HepG2 (cell line): ENCODE data around the gene RNF208. TPM values are rescaled to one million over a fixed set of nuclear protein-coding genes. Genes with fewer than 3 reads are reported as not detected.

Experiments used
- E2F2 ChIP-seq: sonication (generic); formaldehyde crosslinking; IDR thresholded peaks from 2 replicates; pipeline ENCODE4 v1.4.0; 2020; ENCODE audit warnings: missing genetic modification reagents, borderline replicate concordance
- HOXA3 ChIP-seq: sonication (generic); formaldehyde crosslinking; IDR thresholded peaks from 2 replicates; pipeline ENCODE4 v1.5.0; 2020; ENCODE audit warnings: missing genetic modification reagents
- KDM6A ChIP-seq: IDR thresholded peaks from 2 replicates; pipeline ENCODE4 v1.6.1; 2016; ENCODE audit warnings: low read depth
- MIXL1 ChIP-seq: IDR thresholded peaks from 2 replicates; pipeline ENCODE4 v1.6.1; 2016
- MNT ChIP-seq: fragments of 450-650 bp; IDR thresholded peaks from 2 replicates; pipeline ENCODE4 v1.6.1; 2016
- MXI1 ChIP-seq: IDR thresholded peaks from 3 replicates; pipeline ENCODE4 v1.6.1; 2012; ENCODE audit warnings: low read depth, low read length, inconsistent platforms, borderline replicate concordance
- NFKB2 ChIP-seq: sonication (generic); formaldehyde crosslinking; IDR thresholded peaks from 2 replicates; pipeline ENCODE4 v1.4.0; 2020; ENCODE audit warnings: missing genetic modification reagents, borderline replicate concordance
- PHF20 ChIP-seq: sonication (generic); formaldehyde crosslinking; IDR thresholded peaks from 2 replicates; pipeline ENCODE4 v1.5.0; 2020; ENCODE audit warnings: mild to moderate bottlenecking, missing genetic modification reagents
- ZBTB20 ChIP-seq: sonication (generic); formaldehyde crosslinking; IDR thresholded peaks from 2 replicates; pipeline ENCODE4 v1.8.1; 2023; ENCODE audit warnings: missing genetic modification reagents, low read depth, mild to moderate bottlenecking, borderline replicate concordance
- ZMYM4 ChIP-seq: sonication (generic); formaldehyde crosslinking; IDR thresholded peaks from 2 replicates; pipeline ENCODE4 v1.8.1; 2023; ENCODE audit warnings: mild to moderate bottlenecking, missing genetic modification reagents
- ZNF101 ChIP-seq: sonication (generic); formaldehyde crosslinking; IDR thresholded peaks from 2 replicates; pipeline ENCODE4 v1.4.0; 2020; ENCODE audit warnings: mild to moderate bottlenecking, low read depth, missing genetic modification reagents, borderline replicate concordance
- ZNF678 ChIP-seq: sonication (generic); formaldehyde crosslinking; IDR thresholded peaks from 2 replicates; pipeline ENCODE4 v1.4.0; 2020; ENCODE audit warnings: mild to moderate bottlenecking, missing genetic modification reagents
- polyA plus RNA-seq, 8 experiments: library from polyadenylated mRNA; depleted of rRNA in 3 of 8; stranded (reverse) in 7 of 8; unstranded in 1 of 8; fragments of >200 nt; fragmentation: Illumina TruSeq in 4 of 8; extraction: Trizol in 4 of 8; gene quantifications; 2 replicates each; pipeline versions ENCODE4 v1.2.1 to v1.2.3, GENCODE V29; 2011 to 2016; ENCODE audit warnings: low read depth in 4 of 8, missing spikeins in 1 of 8, mixed read lengths in 1 of 8; ENCODE audit not compliant: insufficient read depth in 1 of 8
- total RNA-seq, 5 experiments: library from RNA; depleted of rRNA; stranded (reverse); fragments of >200 nt; fragmentation: Illumina TruSeq; extraction: Trizol; gene quantifications; 2 replicates each; pipeline ENCODE4 v1.2.3, GENCODE V29; 2016; ENCODE audit warnings: low read depth in 1 of 5
- TF ChIP-seq, protein P1 (sequence below): sonication (generic); formaldehyde crosslinking; IDR thresholded peaks from 2 replicates; pipeline ENCODE4 v1.5.1; 2020; ENCODE audit warnings: mild to moderate bottlenecking, missing genetic modification reagents
- TF ChIP-seq, protein P2 (sequence below), 2 experiments: fragments of 450-650 bp in 1 of 2; sonication (generic) in 1 of 2; formaldehyde crosslinking in 1 of 2; IDR thresholded peaks; 2 replicates each; pipeline versions ENCODE4 v1.6.1 to v1.8.0; 2016 to 2022; ENCODE audit warnings: antibody characterized with exemption in 1 of 2, mild to moderate bottlenecking in 1 of 2, missing genetic modification reagents in 1 of 2

RNF208 gene
- total and polyA plus RNA-seq, 2 of the 13 experiments (the other 11 are each of a cell fraction or from before 2014, with no cell fraction given) = 1.6 to 2.1 TPM

- TF ChIP-seq ZNF101 (CRISPR knock-in tag) (no peak), MNT (no peak), ZMYM4 (CRISPR knock-in tag) (0 out of 2 replicates have a peak, but pooled peaks have one; percentile 17), HOXA3 (0 out of 2 replicates have a peak, but pooled peaks have one; percentile 46), ZNF678 (CRISPR knock-in tag) (no peak), E2F2 (CRISPR knock-in tag) (no peak), PHF20 (CRISPR knock-in tag) (no peak), MXI1 (no peak), NFKB2 (CRISPR knock-in tag) (0 out of 2 replicates have a peak, but pooled peaks have one; percentile 25), ZBTB20 (CRISPR knock-in tag) (no peak), KDM6A (no peak), MIXL1 (CRISPR knock-in tag) (no peak)
- TF ChIP-seq, protein P1, sequence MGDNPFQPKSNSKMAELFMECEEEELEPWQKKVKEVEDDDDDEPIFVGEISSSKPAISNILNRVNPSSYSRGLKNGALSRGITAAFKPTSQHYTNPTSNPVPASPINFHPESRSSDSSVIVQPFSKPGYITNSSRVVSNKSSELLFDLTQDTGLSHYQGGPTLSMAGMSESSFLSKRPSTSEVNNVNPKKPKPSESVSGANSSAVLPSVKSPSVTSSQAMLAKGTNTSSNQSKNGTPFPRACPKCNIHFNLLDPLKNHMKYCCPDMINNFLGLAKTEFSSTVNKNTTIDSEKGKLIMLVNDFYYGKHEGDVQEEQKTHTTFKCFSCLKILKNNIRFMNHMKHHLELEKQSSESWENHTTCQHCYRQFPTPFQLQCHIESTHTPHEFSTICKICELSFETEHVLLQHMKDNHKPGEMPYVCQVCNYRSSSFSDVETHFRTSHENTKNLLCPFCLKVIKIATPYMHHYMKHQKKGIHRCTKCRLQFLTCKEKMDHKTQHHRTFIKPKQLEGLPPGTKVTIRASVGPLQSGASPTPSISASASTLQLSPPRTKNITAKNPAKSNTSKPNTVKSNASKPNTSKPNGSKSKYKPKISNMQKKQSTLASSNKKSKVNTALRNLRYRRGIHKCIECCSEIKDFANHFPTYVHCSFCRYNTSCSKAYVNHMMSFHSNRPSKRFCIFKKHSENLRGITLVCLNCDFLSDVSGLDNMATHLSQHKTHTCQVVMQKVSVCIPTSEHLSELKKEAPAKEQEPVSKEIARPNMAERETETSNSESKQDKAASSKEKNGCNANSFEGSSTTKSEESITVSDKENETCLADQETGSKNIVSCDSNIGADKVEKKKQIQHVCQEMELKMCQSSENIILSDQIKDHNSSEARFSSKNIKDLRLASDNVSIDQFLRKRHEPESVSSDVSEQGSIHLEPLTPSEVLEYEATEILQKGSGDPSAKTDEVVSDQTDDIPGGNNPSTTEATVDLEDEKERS (CRISPR knock-in tag) = no peak
- TF ChIP-seq, protein P2, sequence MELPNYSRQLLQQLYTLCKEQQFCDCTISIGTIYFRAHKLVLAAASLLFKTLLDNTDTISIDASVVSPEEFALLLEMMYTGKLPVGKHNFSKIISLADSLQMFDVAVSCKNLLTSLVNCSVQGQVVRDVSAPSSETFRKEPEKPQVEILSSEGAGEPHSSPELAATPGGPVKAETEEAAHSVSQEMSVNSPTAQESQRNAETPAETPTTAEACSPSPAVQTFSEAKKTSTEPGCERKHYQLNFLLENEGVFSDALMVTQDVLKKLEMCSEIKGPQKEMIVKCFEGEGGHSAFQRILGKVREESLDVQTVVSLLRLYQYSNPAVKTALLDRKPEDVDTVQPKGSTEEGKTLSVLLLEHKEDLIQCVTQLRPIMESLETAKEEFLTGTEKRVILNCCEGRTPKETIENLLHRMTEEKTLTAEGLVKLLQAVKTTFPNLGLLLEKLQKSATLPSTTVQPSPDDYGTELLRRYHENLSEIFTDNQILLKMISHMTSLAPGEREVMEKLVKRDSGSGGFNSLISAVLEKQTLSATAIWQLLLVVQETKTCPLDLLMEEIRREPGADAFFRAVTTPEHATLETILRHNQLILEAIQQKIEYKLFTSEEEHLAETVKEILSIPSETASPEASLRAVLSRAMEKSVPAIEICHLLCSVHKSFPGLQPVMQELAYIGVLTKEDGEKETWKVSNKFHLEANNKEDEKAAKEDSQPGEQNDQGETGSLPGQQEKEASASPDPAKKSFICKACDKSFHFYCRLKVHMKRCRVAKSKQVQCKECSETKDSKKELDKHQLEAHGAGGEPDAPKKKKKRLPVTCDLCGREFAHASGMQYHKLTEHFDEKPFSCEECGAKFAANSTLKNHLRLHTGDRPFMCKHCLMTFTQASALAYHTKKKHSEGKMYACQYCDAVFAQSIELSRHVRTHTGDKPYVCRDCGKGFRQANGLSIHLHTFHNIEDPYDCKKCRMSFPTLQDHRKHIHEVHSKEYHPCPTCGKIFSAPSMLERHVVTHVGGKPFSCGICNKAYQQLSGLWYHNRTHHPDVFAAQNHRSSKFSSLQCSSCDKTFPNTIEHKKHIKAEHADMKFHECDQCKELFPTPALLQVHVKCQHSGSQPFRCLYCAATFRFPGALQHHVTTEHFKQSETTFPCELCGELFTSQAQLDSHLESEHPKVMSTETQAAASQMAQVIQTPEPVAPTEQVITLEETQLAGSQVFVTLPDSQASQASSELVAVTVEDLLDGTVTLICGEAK (IDR thresholded peaks at IDR 0.05) = no peak
- TF ChIP-seq, protein P2 (CRISPR knock-in tag; IDR thresholded peaks at IDR 0.05) = peak; percentile 43; the same call in 1 of the 2 replicates
These were observed 12.1 kb upstream of the RNF208 start (continued) for GRCh38 chr9:137234055-137234697.
